SHP77 (cell line): ENCODE results near the gene MRPS27.

Experiments
- DNase-seq, 2 experiments: peaks; one replicate each; lab custom pipeline; 2025; lab: John Stamatoyannopoulos, UW

The MRPS27 gene

DNA sequence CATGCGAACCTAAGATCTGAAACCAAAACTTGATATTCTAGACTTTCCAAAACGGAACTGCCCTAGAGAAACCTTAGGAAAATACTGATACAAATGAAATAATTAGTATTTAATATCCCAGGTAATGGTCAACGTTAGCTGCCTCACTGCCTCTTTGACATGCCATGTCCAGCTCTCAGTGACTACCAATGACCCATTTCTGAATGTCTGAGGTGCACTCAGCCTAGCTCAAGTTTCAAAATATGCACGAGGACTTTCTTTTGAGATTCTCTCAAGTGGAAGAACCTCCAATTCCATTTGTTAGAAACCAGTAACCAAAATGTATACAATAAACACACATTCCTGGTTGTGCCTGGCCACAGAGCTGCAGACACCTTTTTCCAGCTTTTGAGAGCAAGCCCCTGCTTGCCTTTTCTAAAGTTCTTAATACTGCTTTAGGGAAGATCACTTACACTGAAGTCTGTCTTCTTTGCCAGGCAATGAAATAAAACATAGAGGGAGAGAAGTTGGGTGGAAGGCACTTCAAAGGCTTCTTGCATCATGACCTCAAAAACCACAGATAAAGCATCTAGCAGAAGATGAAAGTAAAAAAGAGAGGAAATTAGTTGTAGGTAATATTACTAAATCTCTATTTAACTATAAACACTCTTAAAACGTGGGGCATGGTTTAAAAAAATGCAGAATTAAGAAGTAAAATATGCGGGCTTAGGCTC is 87.9 kb downstream of the MRPS27 start:
- DNase-seq, result no peak

DNA sequence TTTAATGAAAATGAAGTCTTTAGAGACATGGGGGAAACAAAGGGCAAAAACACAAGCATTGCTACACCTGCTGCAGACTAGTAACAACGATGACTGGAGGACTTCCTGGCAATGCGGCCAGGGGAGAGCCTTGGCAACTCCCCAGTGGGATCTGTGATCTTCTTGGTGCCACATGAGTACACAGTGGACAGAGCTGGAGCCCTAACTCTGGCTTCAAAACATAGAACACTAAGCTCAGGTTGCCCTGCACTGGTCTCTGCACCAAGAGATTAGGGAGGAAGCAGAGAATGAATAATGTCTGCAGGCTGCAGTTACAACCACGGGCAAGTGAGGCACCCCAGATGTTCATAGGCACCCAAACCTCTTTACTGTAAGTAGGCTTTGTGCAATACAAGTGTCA is 91.1 kb downstream of the MRPS27 start:
- DNase-seq, result no peak

DNA sequence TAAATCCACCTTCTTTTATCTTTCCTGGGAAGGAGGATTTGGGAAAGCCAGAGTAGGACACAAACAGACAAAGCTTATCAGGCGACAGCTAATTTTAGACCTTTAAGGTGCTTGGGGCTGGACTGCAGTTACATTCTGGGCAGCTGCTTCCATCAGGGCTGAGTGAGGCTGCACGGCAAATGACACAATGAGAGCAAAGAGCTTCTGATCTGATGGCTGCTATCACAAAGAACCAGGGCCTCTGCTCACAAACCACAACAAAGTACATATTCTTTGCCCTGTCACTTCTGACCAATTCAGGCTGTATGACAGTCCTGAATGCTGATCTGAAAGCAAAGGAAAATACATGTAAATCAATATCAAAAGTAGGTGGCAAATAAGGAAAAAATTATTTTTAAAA is 93.1 kb downstream of the MRPS27 start:
- no peak for DNase-seq

- no peak for DNase-seq
Measured at GRCh38 chr5:72225741-72226140, 94.3 kb downstream of the MRPS27 start.

- no peak for DNase-seq
Measured at GRCh38 chr5:72224946-72225463, 95.0 kb downstream of the MRPS27 start.

DNA sequence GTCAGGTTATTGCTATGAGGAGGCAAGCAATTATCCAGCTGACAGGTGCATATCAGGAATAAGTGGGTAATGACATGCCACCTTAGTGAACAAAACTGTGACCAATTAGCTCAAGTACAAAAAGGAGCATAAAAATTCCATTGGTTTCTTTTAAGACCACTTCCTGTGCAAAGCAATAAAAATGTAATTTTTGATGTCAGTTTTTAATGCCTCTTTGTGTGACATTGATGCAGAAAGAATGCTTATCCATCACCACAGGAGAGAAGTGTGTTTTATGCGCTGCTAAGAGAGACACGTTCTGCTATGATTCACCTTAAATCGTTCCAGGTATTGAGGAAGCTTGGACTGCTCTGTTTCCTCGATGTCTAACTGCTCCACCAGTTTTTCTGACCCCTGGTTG is 96.7 kb downstream of the MRPS27 start:
- DNase-seq, result no peak

DNA sequence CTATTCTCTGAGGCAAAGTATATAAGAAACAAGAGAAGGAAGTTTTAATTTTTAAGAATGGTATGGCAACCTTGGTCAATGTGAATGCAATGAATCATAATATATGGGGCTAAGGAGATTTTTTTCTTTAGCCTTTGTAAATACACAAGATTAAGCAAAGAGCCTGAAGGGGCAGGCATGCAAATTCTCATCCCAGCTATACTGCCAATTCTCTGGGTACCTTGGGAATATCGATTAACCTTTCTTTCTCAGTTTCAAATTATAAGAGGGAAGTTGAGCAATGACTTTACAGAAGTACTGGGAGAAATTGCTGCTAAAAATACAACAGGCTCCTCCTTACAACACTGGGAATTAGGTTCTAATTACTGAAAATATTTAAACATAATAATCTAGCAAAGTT is 97.5 kb downstream of the MRPS27 start:
- no peak for DNase-seq

DNA sequence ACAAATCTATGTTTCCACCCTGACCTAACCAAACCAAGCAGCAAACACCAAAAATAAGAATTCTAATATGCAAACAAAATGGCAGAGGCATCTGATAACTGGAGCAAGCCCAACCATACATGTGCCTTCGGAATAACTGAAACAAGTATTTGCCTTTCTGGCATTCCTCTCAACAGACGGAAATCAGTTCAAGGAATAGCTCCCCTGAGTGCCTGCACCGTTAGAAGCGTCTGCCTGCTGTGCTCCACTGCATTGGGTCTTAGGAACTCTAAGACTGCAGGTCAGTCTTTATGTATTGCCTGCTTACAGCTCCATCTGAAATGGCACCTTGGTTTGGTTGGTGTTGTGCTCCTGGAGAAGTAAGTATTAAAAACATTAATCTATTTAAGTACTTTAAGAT is 98.5 kb downstream of the MRPS27 start:
- DNase-seq, result no peak

DNA sequence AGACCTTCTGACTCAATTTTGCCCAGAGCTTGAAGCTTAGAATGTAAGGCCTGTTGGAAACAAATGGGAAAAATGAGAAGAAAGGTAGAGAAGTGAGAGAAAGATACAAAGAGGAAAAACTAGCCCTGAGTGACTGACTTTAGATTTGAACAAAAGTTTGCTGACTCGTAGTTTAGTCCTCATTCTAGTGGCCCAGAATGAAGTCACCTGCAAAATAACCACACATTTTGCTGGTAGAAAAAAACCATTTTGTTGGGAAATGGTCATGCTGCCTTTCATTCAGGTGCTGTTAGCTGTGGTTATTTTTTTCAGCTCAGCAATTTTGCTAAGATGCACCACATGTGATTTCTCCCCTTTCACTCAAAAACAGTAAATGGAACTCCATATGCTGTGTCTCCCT is 98.9 kb downstream of the MRPS27 start:
- no peak for DNase-seq

GRCh38 chr5:72216756-72217155 is 103.3 kb downstream of the MRPS27 start:
- no peak for DNase-seq

DNA sequence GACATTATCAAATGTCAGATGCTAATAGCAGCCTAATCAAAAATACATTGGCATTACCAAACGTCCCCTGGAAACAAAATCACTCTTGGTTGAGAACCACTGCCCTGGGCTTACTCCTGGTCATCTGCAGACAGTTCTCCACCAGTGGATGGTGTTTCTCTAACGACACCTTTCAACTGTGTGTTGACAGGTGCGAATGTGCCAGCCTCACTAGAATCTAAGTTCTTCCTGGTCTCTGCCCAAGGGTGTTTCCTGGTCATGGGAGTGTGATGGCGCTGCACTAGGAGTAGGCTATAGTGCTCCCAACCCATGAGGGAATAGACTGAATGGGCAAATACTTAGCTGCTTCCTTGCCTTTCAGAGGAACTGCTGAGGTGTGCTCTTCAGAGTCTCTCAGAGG is 105.9 kb downstream of the MRPS27 start:
- DNase-seq, result no peak

GRCh38 chr5:72213482-72213881 is 106.6 kb downstream of the MRPS27 start:
- DNase-seq, result no peak

DNA sequence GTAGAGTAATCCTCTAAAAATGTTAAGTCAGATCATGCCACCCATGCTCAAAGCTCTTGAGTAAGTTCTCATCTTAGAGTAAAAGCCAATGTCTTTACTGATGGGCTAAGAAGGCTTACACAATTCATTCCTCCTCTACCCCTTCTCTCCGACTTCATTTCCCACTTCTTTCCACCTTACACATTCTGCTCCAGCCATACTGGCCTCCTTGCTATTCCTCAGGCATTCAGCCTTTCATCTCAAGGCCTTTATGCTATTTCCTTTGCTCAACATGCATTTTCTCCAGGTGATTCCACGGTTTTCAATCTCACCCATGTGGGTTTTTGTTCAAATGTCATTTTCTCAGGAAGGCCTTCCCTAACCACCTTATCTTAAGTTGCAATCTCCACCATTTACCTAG is 107.9 kb downstream of the MRPS27 start:
- no peak for DNase-seq

- DNase-seq, result no peak
Measured at GRCh38 chr5:72210888-72211678, 109.0 kb downstream of the MRPS27 start.

DNA sequence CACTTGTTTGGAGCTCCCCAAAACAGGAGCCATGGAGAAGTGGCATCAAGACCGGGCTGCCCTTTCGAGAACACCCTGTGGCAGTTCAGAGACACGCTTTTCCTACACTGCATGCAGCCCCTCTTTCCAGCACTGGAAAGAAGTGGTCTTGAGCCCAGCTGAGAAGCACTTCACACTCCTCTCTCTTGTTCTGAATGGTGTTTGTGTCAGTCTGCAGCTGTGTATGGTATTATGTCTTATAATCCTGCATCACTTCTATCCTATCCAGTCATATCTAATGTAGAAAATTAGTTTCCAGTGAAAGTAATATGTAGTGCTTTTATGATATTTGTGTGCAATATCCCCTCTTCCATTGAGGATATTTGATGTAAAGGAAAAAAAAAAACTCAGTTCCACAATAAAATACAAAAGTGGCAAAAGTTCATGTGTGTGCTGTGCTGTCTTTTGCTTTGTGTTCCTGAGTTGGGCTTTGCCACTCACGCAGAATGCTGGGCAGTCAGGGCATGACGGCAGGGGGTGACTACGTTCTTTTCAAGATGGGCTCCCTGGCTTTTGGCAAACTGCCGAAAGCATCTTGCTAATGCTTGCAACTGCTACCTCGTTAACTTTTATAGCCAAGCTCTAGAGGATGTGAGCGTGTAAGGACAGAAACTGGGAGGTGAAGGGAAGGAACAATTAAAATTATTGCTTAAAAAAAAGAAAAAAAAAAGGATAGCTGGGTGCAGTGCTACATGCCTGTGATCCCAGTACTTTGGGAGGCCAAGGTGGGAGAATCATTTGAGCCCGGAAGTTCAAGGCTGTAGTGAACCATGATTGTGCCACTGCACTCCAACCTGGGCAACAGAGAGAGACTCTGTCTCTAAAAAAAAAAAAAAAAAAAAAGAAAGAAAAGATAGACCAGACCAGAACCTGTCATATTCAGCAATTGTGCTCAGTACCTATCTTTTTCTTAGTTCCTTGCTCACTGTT is 110.6 kb downstream of the MRPS27 start:
- peak in 1 of 2 experiments; percentile 16 for DNase-seq

DNA sequence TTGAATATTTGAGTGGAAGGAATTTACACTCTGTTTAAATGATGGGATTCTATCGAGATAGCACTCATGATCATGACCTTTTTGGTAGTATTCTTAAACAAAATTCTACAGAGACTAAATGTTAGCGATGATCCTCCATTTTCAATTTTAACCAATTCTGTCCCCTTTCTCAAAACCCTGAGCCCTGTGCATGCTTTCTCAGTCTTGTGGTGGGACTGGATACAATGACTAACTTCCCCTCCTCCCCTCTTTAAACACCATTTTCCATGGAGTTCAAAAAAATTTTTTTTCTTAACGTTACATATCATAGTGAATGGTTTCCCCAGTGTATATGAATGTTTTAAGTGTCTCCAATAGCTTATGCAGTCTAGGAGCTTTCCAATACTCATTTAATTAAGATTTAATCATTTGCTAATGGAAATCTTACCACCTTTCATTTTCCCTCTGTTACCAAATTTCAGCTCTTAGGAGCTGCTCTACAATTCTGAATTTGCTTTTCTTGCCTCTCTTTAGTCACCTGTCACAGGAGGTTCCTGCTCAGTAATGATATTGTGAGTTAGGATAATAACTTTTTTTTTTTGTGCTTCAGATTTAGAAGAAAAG is 111.6 kb downstream of the MRPS27 start:
- no peak for DNase-seq

- DNase-seq, result no peak
Measured at GRCh38 chr5:72206994-72207393, 113.0 kb downstream of the MRPS27 start.

- DNase-seq, result no peak
Measured at GRCh38 chr5:72206160-72206559, 113.9 kb downstream of the MRPS27 start.

- DNase-seq, result no peak
Measured at GRCh38 chr5:72205431-72206009, 114.5 kb downstream of the MRPS27 start.

DNA sequence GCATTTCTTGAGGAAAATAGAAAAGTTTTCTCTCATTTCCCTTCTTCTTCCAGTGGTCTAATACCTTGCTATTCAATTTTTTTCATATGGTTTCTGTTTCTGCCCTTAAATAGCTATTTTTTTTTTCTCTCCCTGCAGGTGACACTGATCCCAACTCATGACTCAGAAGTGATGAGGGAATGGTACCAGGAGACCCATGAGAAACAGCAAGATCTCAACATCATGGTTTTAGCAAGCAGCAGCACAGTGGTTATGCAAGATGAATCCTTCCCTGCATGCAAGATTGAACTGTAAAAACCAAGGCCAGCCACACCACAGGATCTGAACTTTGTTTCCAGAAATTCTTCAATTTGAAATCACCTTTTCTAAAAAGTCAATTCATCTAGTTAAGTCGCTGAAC is 115.1 kb downstream of the MRPS27 start:
- no peak for DNase-seq

DNA sequence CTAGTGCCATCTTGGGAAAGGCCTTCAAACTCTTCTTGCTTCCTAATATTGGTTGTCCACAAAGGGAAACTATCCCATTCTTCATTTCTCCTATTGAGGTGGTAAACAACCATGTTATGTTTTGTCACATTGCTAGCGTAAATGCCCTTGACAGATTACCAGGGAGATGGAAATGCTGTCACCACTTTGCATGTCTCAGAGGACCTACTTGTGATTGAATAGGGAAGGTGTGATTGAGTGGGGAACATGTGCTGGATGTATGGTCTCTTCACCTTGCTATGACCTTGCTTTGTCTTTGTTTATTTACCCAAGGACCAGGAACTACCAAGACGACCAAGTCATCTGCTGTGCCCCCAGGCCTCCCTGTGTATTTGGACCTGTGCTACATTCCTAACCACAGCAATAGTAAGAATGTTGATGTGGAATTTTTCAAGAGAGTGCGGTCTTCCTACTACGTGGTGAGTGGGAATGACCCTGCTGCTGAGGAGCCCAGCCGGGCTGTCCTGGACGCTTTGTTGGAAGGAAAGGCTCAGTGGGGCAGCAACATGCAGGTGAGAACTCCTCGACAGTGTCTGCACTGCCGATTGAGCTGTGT is 116.7 kb downstream of the MRPS27 start:
- no peak for DNase-seq
